Epithelial cell of proximal tubule (primary cell): ENCODE results near the gene FAM3D. TPM values are rescaled to one million over a fixed set of nuclear protein-coding genes. Genes with fewer than 3 reads are reported as not detected.

Experiments used
- DNase-seq: peaks from one replicate; pipeline ENCODE4 v3.0.0-alpha.2; 2011; ENCODE audit warnings: low read depth
- H3K4me3 ChIP-seq: 2 replicates; pipeline ENCODE4 v1.5.1; 2011; ENCODE audit warnings: low read depth, mild to moderate bottlenecking, low read length
- CTCF ChIP-seq: conservative IDR thresholded peaks from 2 replicates; pipeline ENCODE4 v1.5.1; 2012; ENCODE audit warnings: low read depth, mild to moderate bottlenecking, low read length
- total RNA-seq: library from RNA; depleted of rRNA; stranded (reverse); fragments of >200 nt; gene quantifications from 2 replicates; pipeline ENCODE4 v1.2.3, GENCODE V29; 2015

FAM3D gene
- total RNA-seq, 1 donor from 2014 or later = not detected

- H3K4me3 ChIP-seq = no peak overlapping the region
- TF ChIP-seq CTCF = no peak
- DNase-seq = no peak
Measured at GRCh38 chr3:58613236-58614132, 53.1 kb downstream of the FAM3D start.

GRCh38 chr3:58612830-58613229 lies 53.7 kb downstream of the FAM3D start:
- no peak for TF ChIP-seq CTCF
- DNase-seq = no peak
- no peak overlapping the region for H3K4me3 ChIP-seq

GRCh38 chr3:58609990-58610389 lies 56.6 kb downstream of the FAM3D start:
- no peak for TF ChIP-seq CTCF
- DNase-seq = peak; percentile 82

GRCh38 chr3:58608648-58609047 lies 57.9 kb downstream of the FAM3D start:
- DNase-seq = peak; percentile 84
- no peak for TF ChIP-seq CTCF
- H3K4me3 ChIP-seq = no peak overlapping the region

More at GRCh38 chr3:58609990-58610389, 56.6 kb downstream of the FAM3D start:
- no peak overlapping the region for H3K4me3 ChIP-seq

GRCh38 chr3:58607816-58608215 lies 58.8 kb downstream of the FAM3D start:
- H3K4me3 ChIP-seq = no peak overlapping the region
- TF ChIP-seq CTCF = no peak
- DNase-seq = peak; percentile 93

- no peak for TF ChIP-seq CTCF
- DNase-seq = no peak
- H3K4me3 ChIP-seq = no peak overlapping the region
Measured at GRCh38 chr3:58606693-58607092, 59.9 kb downstream of the FAM3D start.

GRCh38 chr3:58604031-58604430 lies 62.5 kb downstream of the FAM3D start:
- no peak for TF ChIP-seq CTCF
- no peak overlapping the region for H3K4me3 ChIP-seq
- DNase-seq = no peak
